ENCODE data around the gene B3GAT1. TPM values are rescaled to one million over a fixed set of nuclear protein-coding genes. Genes with fewer than 3 reads are reported as not detected.

B3GAT1 gene
- polyA plus RNA-seq, 1 of the 3 experiments (the other 2 are of a cell fraction): 0.15 TPM

DNA sequence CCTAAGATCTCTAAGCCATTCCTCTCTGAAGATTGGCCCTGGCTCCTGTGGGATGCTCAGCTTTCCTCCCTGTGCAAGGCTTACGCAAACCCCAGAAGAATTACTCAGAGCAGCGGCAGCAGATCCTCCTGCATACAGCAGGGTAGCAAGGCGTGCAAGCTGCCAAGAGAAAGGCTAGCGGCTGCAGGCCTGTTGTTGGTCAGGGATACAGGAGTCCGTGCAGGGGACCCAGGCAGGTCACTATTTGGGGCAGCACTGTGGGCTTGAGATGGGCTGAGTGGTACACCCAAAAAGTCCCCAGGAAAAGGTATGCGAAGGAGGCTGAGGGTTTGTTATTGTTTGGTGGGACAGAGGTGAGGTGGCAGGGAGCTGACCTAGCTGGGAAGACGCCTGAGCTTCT lies 78.7 kb downstream of the B3GAT1 start:
- ChIA-PET POLR2A (no interaction called here), CTCF (no interaction called here)
- Histone ChIP-seq H3K9ac (no peak overlapping the region), H2AFZ (ENCODE audit: low read depth) (no peak overlapping the region), H3K4me1 (ENCODE audit: control insufficient read depth in 1 of 2, insufficient read depth in 2 of 2, low read depth in 1 of 2, low read length in 1 of 2) (peaks cover 0 to 3% of the 10 kb centered on the region in 2 experiments; a peak in 2 of 4 replicates), H3K27me3 (ENCODE audit: insufficient read depth) (peaks cover 7% of the 10 kb centered on the region; the same call in 1 of the 2 replicates), H3K4me3 (ENCODE audit: low read depth in 2 of 2, low read length in 1 of 2) (no peak overlapping the region), H3K9me3 (no peaks in the 10 kb centered on the region), H4K20me1 (ENCODE audit: insufficient read depth) (no peaks in the 10 kb centered on the region), H3K4me2 (no peak overlapping the region), H3K9me2 (no peaks in the 10 kb centered on the region), H3K36me3 (replicated peaks in 1 of 2; ENCODE audit: control insufficient read depth in 1 of 2, insufficient read depth in 2 of 2, low read length in 1 of 2) (no peaks in the 10 kb centered on the region), H3K79me2 (ENCODE audit: insufficient read depth) (no peaks in the 10 kb centered on the region), H3K27ac (ENCODE audit: low read depth in 2 of 2, low read length in 1 of 2) (no peak overlapping the region), H3F3A (replicated peaks; ENCODE audit: insufficient read depth) (no peaks in the 10 kb centered on the region)
- WGBS (ENCODE audit: low lambda C conversion rate): 77% methylated on average over 7 of the region's 7 CpGs
- no peak for DNase-seq
- TF ChIP-seq SIN3A (IDR thresholded peaks at IDR 0.05; ENCODE audit: borderline replicate concordance, low read depth, low read length) (no peak), RAD21 (IDR thresholded peaks at IDR 0.05; ENCODE audit: low read length) (no peak), FOXM1 (IDR thresholded peaks at IDR 0.05; ENCODE audit: low read depth) (no peak), TCF12 (IDR thresholded peaks at IDR 0.05) (no peak)
- TF ChIP-seq, protein P1, sequence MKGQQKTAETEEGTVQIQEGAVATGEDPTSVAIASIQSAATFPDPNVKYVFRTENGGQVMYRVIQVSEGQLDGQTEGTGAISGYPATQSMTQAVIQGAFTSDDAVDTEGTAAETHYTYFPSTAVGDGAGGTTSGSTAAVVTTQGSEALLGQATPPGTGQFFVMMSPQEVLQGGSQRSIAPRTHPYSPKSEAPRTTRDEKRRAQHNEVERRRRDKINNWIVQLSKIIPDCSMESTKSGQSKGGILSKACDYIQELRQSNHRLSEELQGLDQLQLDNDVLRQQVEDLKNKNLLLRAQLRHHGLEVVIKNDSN (IDR thresholded peaks at IDR 0.05; ENCODE audit: borderline replicate concordance, low read depth): no peak

DNA sequence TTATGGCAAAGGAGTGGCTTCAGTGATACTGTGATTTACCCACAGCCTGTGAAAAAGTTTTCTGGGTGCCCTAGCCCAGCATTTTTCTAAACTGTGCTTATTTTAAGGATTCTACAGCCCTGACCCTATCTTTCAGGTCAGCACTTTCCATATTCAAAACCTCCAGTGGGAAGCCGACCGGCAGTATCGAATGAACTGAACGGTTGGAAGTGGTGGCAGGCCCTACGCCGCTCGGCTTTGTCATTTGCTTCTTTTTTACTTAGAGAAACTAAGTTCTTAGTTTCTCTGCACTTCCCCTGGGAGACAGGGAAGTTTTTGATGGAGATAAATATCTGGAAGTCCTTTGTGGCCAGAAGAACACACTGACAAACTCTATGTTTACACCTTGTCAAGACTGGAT lies 79.3 kb downstream of the B3GAT1 start:
- POLR2A ChIA-PET: no interaction called here
- WGBS (ENCODE audit: low lambda C conversion rate): 94% methylated on average over 7 of the region's 7 CpGs
- Histone ChIP-seq H3K9ac (no peak overlapping the region), H3K4me1 (ENCODE audit: control insufficient read depth in 1 of 2, insufficient read depth in 2 of 2, low read depth in 1 of 2, low read length in 1 of 2) (peaks cover 0 to 3% of the 10 kb centered on the region in 2 experiments; a peak in 2 of 4 replicates), H4K20me1 (ENCODE audit: insufficient read depth) (no peaks in the 10 kb centered on the region), H3K79me2 (ENCODE audit: insufficient read depth) (no peaks in the 10 kb centered on the region), H3K4me2 (no peak overlapping the region), H3K27me3 (ENCODE audit: insufficient read depth) (peaks cover 7% of the 10 kb centered on the region; the same call in 1 of the 2 replicates), H3K36me3 (replicated peaks in 1 of 2; ENCODE audit: control insufficient read depth in 1 of 2, insufficient read depth in 2 of 2, low read length in 1 of 2) (no peaks in the 10 kb centered on the region), H3K4me3 (ENCODE audit: low read depth in 2 of 2, low read length in 1 of 2) (no peak overlapping the region; a peak in 1 of 4 replicates), H2AFZ (ENCODE audit: low read depth) (no peak overlapping the region), H3K27ac (ENCODE audit: low read depth in 2 of 2, low read length in 1 of 2) (no peak overlapping the region), H3K9me3 (no peaks in the 10 kb centered on the region), H3F3A (replicated peaks; ENCODE audit: insufficient read depth) (no peaks in the 10 kb centered on the region), H3K9me2 (no peaks in the 10 kb centered on the region)
- CTCF ChIA-PET: interaction anchor here (0.7 to 1.6 kb wide), 4 partner anchors 11 to 383 kb away, joined by 3 to 5 read pairs (median 3); no protein-coding TSS in a partner anchor
- no peak for DNase-seq
- TF ChIP-seq, protein P2, sequence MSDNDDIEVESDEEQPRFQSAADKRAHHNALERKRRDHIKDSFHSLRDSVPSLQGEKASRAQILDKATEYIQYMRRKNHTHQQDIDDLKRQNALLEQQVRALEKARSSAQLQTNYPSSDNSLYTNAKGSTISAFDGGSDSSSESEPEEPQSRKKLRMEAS (IDR thresholded peaks at IDR 0.05; ENCODE audit: low read depth): no peak
- TF ChIP-seq, protein P3, sequence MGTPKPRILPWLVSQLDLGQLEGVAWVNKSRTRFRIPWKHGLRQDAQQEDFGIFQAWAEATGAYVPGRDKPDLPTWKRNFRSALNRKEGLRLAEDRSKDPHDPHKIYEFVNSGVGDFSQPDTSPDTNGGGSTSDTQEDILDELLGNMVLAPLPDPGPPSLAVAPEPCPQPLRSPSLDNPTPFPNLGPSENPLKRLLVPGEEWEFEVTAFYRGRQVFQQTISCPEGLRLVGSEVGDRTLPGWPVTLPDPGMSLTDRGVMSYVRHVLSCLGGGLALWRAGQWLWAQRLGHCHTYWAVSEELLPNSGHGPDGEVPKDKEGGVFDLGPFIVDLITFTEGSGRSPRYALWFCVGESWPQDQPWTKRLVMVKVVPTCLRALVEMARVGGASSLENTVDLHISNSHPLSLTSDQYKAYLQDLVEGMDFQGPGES (IDR thresholded peaks at IDR 0.05; ENCODE audit: low read depth, low read length): no peak
- TF ChIP-seq RAD21 (IDR thresholded peaks at IDR 0.05; ENCODE audit: low read length): no peak
- TF ChIP-seq, protein P4, sequence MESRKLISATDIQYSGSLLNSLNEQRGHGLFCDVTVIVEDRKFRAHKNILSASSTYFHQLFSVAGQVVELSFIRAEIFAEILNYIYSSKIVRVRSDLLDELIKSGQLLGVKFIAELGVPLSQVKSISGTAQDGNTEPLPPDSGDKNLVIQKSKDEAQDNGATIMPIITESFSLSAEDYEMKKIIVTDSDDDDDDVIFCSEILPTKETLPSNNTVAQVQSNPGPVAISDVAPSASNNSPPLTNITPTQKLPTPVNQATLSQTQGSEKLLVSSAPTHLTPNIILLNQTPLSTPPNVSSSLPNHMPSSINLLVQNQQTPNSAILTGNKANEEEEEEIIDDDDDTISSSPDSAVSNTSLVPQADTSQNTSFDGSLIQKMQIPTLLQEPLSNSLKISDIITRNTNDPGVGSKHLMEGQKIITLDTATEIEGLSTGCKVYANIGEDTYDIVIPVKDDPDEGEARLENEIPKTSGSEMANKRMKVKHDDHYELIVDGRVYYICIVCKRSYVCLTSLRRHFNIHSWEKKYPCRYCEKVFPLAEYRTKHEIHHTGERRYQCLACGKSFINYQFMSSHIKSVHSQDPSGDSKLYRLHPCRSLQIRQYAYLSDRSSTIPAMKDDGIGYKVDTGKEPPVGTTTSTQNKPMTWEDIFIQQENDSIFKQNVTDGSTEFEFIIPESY (IDR thresholded peaks at IDR 0.05; ENCODE audit: borderline replicate concordance, low read depth): no peak
- no peak for TF ChIP-seq POLR2AphosphoS5 (IDR thresholded peaks at IDR 0.05; ENCODE audit: low read depth, low read length)
- TF ChIP-seq, protein P5, sequence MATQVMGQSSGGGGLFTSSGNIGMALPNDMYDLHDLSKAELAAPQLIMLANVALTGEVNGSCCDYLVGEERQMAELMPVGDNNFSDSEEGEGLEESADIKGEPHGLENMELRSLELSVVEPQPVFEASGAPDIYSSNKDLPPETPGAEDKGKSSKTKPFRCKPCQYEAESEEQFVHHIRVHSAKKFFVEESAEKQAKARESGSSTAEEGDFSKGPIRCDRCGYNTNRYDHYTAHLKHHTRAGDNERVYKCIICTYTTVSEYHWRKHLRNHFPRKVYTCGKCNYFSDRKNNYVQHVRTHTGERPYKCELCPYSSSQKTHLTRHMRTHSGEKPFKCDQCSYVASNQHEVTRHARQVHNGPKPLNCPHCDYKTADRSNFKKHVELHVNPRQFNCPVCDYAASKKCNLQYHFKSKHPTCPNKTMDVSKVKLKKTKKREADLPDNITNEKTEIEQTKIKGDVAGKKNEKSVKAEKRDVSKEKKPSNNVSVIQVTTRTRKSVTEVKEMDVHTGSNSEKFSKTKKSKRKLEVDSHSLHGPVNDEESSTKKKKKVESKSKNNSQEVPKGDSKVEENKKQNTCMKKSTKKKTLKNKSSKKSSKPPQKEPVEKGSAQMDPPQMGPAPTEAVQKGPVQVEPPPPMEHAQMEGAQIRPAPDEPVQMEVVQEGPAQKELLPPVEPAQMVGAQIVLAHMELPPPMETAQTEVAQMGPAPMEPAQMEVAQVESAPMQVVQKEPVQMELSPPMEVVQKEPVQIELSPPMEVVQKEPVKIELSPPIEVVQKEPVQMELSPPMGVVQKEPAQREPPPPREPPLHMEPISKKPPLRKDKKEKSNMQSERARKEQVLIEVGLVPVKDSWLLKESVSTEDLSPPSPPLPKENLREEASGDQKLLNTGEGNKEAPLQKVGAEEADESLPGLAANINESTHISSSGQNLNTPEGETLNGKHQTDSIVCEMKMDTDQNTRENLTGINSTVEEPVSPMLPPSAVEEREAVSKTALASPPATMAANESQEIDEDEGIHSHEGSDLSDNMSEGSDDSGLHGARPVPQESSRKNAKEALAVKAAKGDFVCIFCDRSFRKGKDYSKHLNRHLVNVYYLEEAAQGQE (IDR thresholded peaks at IDR 0.05; ENCODE audit: low read depth, low read length): no peak
- no peak for TF ChIP-seq NRF1 (IDR thresholded peaks at IDR 0.05; ENCODE audit: low read depth, low read length)
- no peak for TF ChIP-seq EP300 (IDR thresholded peaks at IDR 0.05; ENCODE audit: borderline replicate concordance in 1 of 2, low read depth in 1 of 2, low read length in 1 of 2)
- no peak for TF ChIP-seq JUND (IDR thresholded peaks at IDR 0.05)
- no peak for TF ChIP-seq RXRA (IDR thresholded peaks at IDR 0.05; ENCODE audit: borderline replicate concordance, low read depth)

All from SK-N-SH (cell line).